Measurements from ENCODE around the gene ZNF750.

- no peak for TF ChIP-seq CTCF (IDR thresholded peaks at IDR 0.05; ENCODE audit: low read depth, low read length, poor library complexity, severe bottlenecking)
- no peak for TF ChIP-seq EZH2phosphoT487 (IDR thresholded peaks at IDR 0.05; ENCODE audit: borderline replicate concordance, low read length)
These were observed 40.2 kb downstream of the ZNF750 start for GRCh38 chr17:82799591-82799990.

All from DOHH2 (cell line).